PC-3 (cell line): Measurements from ENCODE around the gene SEPTIN2. TPM values are rescaled to one million over a fixed set of nuclear protein-coding genes. Genes with fewer than 3 reads are reported as not detected.

Source experiments
- ATAC-seq: fragments of 200-7000 bp; cut with Tn5 transposase; 2 replicates; pipeline ENCODE4 v1.9.1; 2020; ENCODE audit warnings: mild to moderate bottlenecking, moderate library complexity
- BruUV-seq: library from RNA; stranded (reverse); fragments of 400-500 nt; replicated peaks from 2 replicates; lab custom pipeline; 2021; lab: Mats Ljungman, UMichigan
- CTCF ChIA-PET: fragments of 300-600 bp; sonication (Branson Sonifier 250); formaldehyde crosslinking; loops from one replicate; lab custom pipeline; 2022; ENCODE audit warnings: antibody characterized with exemption; lab: Charles Lee
- POLR2A ChIA-PET: fragments of 300-600 bp; sonication (Branson Sonifier 250); formaldehyde crosslinking; loops from one replicate; lab custom pipeline; 2022; ENCODE audit warnings: antibody characterized with exemption; ENCODE audit not compliant: unreplicated experiment; lab: Charles Lee
- DNase-seq: peaks from one replicate; pipeline ENCODE4 v3.0.0-alpha.2; 2015
- H2AFZ ChIP-seq: fragments of 300-600 bp; sonication (generic); 2 replicates; pipeline ENCODE4 v1.6.0; 2016; ENCODE audit warnings: antibody characterized with exemption, low read length
- H3F3A ChIP-seq: fragments of 300-600 bp; sonication (generic); one replicate; pipeline ENCODE4 v1.6.0; 2017; ENCODE audit warnings: antibody characterized with exemption, low read length, control low read depth, mild to moderate bottlenecking; ENCODE audit not compliant: unreplicated experiment
- H3K27ac ChIP-seq: fragments of 300-600 bp; sonication (generic); 2 replicates; pipeline ENCODE4 v1.5.1; 2016; ENCODE audit warnings: mild to moderate bottlenecking, low read length
- H3K27me3 ChIP-seq: fragments of 300-600 bp; sonication (generic); 2 replicates; pipeline ENCODE4 v1.6.1; 2016; ENCODE audit warnings: low read length, mixed read lengths
- H3K36me3 ChIP-seq: fragments of 300-600 bp; sonication (generic); 2 replicates; pipeline ENCODE4 v1.6.1; 2016; ENCODE audit warnings: low read depth, mixed run types, low read length, mixed read lengths
- H3K4me1 ChIP-seq: fragments of 300-600 bp; sonication (generic); 2 replicates; pipeline ENCODE4 v1.5.1; 2016; ENCODE audit warnings: low read length; ENCODE audit not compliant: insufficient read depth
- H3K4me2 ChIP-seq: fragments of 300-600 bp; sonication (generic); 2 replicates; pipeline ENCODE4 v1.6.0; 2016; ENCODE audit warnings: low read length
- H3K4me3 ChIP-seq: fragments of 300-600 bp; sonication (generic); 2 replicates; pipeline ENCODE4 v1.5.1; 2016; ENCODE audit warnings: mild to moderate bottlenecking, low read length, mixed read lengths
- H3K79me2 ChIP-seq: fragments of 300-600 bp; sonication (generic); 2 replicates; pipeline ENCODE4 v1.6.1; 2017; ENCODE audit warnings: low read length, mixed read lengths
- H3K9ac ChIP-seq: fragments of 300-600 bp; sonication (generic); 2 replicates; pipeline ENCODE4 v1.6.0; 2016; ENCODE audit warnings: mild to moderate bottlenecking, low read length
- H3K9me2 ChIP-seq: fragments of 300-600 bp; sonication (generic); replicated peaks from 2 replicates; pipeline ENCODE4 v1.6.1; 2016; ENCODE audit warnings: mixed run types, low read length, mixed read lengths
- H3K9me3 ChIP-seq: fragments of 300-600 bp; sonication (generic); 2 replicates; pipeline ENCODE4 v1.6.1; 2016; ENCODE audit warnings: low read length, mixed read lengths
- H4K20me1 ChIP-seq: fragments of 300-600 bp; sonication (generic); 2 replicates; pipeline ENCODE4 v1.6.1; 2016; ENCODE audit warnings: low read length, mixed read lengths
- EZH2 ChIP-seq: fragments of 300-600 bp; sonication (generic); IDR thresholded peaks from one replicate; pipeline ENCODE4 v1.6.1; 2017; ENCODE audit warnings: antibody characterized with exemption, mild to moderate bottlenecking, low read length; ENCODE audit not compliant: unreplicated experiment
- EZH2phosphoT487 ChIP-seq: fragments of 300-600 bp; sonication (generic); IDR thresholded peaks from 2 replicates; pipeline ENCODE4 v1.6.1; 2018; ENCODE audit warnings: mild to moderate bottlenecking, antibody characterized with exemption, low read length, borderline replicate concordance
- intact Hi-C: fragments of 100-400 bp; cut with micrococcal nuclease; formaldehyde crosslinking; loops from 2 replicates; pipeline ENCODE4 v1.9.0; 2023
- total RNA-seq: library from RNA; depleted of rRNA; stranded (reverse); fragments of >200 nt; gene quantifications from 2 replicates; pipeline ENCODE4 v1.2.3, GENCODE V29; 2014
- TF ChIP-seq, protein P1 (sequence below): fragments of 300-600 bp; sonication (generic); conservative IDR thresholded peaks from 2 replicates; pipeline ENCODE4 v1.5.1; 2017; ENCODE audit warnings: antibody characterized with exemption, low read depth, mild to moderate bottlenecking, low read length

Gene SEPTIN2
- total RNA-seq, 1 experiment from 2014 or later: 185 TPM

DNA sequence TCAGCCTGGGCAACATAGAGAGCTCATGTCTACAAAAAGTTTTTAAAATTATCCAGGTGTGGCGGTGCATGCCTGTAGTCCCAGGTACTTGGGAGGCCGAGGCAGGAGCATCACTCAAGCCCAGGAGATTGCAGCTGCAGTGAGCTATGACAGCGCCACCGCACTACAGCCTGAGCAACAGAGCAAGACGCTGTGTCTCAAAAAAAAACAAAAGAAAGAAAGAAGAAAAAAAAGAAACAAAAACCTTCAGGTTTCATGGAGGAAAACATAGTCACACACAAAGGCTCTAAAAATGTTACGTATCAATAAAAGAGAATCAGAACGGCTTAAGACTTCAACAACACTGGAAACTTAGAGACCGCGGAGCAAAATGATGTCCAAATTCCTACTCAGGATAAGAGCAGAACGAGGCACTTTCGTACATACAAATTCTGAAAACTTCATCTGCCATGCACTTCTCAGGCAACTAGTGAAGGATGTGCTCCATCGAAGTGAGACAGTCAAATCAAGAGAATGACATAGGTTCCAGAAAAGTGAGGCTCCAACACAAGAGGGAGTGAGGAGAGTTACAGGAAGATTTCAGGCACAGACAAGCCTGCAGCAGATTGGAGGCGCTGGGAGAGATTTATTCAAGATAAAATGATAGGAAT lies 4.7 kb upstream of the SEPTIN2 start:
- no peak for ATAC-seq
- Histone ChIP-seq H3K4me3 (no peak overlapping the region), H2AFZ (no peak overlapping the region), H3K9me2 (no peaks in the 10 kb centered on the region), H3K27ac (no peak overlapping the region), H4K20me1 (peaks cover 23% of the 10 kb centered on the region), H3K27me3 (no peaks in the 10 kb centered on the region), H3K36me3 (no peaks in the 10 kb centered on the region; the same call in 1 of the 2 replicates), H3K9ac (no peak overlapping the region), H3K4me1 (peaks cover 22% of the 10 kb centered on the region), H3K79me2 (peaks cover 92% of the 10 kb centered on the region), H3K9me3 (no peaks in the 10 kb centered on the region), H3K4me2 (no peak overlapping the region), H3F3A (no peaks in the 10 kb centered on the region)
- no peak for DNase-seq
- intact Hi-C loops: no loop called here
- TF ChIP-seq EZH2: no peak
- no peak for TF ChIP-seq EZH2phosphoT487
- TF ChIP-seq, protein P1, sequence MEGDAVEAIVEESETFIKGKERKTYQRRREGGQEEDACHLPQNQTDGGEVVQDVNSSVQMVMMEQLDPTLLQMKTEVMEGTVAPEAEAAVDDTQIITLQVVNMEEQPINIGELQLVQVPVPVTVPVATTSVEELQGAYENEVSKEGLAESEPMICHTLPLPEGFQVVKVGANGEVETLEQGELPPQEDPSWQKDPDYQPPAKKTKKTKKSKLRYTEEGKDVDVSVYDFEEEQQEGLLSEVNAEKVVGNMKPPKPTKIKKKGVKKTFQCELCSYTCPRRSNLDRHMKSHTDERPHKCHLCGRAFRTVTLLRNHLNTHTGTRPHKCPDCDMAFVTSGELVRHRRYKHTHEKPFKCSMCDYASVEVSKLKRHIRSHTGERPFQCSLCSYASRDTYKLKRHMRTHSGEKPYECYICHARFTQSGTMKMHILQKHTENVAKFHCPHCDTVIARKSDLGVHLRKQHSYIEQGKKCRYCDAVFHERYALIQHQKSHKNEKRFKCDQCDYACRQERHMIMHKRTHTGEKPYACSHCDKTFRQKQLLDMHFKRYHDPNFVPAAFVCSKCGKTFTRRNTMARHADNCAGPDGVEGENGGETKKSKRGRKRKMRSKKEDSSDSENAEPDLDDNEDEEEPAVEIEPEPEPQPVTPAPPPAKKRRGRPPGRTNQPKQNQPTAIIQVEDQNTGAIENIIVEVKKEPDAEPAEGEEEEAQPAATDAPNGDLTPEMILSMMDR: no peak
- no TSS peak for BruUV-seq
- POLR2A ChIA-PET: no interaction called here
- CTCF ChIA-PET: no interaction called here

DNA sequence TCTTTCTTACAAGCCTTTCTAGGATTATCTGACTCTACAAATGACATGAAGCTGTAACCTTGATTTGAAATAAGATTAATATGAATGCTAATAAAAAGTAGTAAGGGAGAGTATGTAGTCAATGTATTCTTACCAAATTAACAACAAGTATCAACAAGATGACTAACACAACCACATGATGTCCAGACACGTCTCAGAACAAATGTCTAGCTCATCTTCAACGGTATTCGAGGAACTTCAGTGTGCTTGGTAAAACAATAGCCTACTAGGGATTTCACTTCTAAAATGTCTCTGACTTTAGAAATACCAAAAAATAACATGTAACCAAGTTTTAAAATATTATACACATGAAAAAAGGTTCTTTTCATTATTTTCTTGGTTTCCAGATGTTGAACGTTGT lies 3.6 kb upstream of the SEPTIN2 start:
- no peak for ATAC-seq
- H3K4me2 ChIP-seq: no peak overlapping the region
- no peak overlapping the region for H3K9ac ChIP-seq

More for the DNA sequence above, 3.6 kb upstream of the SEPTIN2 start:
- Histone ChIP-seq H3K79me2 (peaks cover 92% of the 10 kb centered on the region), H3K36me3 (no peaks in the 10 kb centered on the region; the same call in 1 of the 2 replicates), H3K4me1 (peaks cover 26% of the 10 kb centered on the region), H3F3A (no peaks in the 10 kb centered on the region), H3K9me2 (no peaks in the 10 kb centered on the region), H2AFZ (no peak overlapping the region), H3K4me3 (no peak overlapping the region), H3K27me3 (no peaks in the 10 kb centered on the region), H4K20me1 (peaks cover 29% of the 10 kb centered on the region), H3K9me3 (no peaks in the 10 kb centered on the region), H3K27ac (no peak overlapping the region)
- no peak for TF ChIP-seq EZH2phosphoT487
- TF ChIP-seq, protein P1: no peak
- no peak for TF ChIP-seq EZH2
- BruUV-seq: no TSS peak
- DNase-seq: no peak
- ChIA-PET CTCF (no interaction called here), POLR2A (no interaction called here)
- intact Hi-C loops: no loop called here
